Measurements from ENCODE around the gene PMEL.
A peak's percentile ranks its signal among the peaks of the same experiment; 100 is the strongest.
"Not testable (repeated sequence)": the region's sequence is repeated elsewhere in the genome, so short reads cannot be mapped to it uniquely, and the experiment has no call there.

Gene PMEL

GRCh38 chr12:55996201-55996714, 30.4 kb upstream of the PMEL start:
- peak overlapping the region; percentile 99 for H3K4me3 Mint-ChIP-seq
- peak; percentile 23 for DNase-seq

DNA sequence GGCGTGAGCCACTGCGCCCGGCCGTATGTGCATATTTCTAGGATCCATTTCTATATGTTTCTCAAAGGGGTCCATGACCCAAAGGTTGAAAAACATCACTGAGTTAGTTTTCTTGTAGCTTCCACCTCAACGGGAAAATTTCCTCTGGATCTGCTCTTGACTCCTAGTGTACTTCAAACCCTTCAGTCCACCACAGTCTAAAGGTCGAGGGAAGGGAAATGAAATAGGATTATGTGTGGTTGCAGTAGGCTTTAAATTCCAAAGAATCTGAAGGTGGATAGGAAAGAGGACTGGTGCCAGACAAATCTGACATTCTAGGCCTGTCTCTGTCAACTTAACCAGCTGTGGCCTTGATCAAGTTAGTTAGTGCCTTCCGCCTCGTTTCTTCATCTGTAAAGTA, 29.5 kb upstream of the PMEL start:
- H3K4me3 Mint-ChIP-seq: no peak overlapping the region
- H3K27ac Mint-ChIP-seq: no peak overlapping the region

More at GRCh38 chr12:55996201-55996714, 30.4 kb upstream of the PMEL start:
- Mint-ChIP-seq H3K27ac (peak overlapping the region; percentile 71), H3K4me1 (peaks cover 12 to 19% of the 10 kb centered on the region in 2 donors), H3K36me3 (peaks cover 25 to 38% of the 10 kb centered on the region in 2 donors), H3K27me3 (peaks cover 0 to 6% of the 10 kb centered on the region in 2 donors), H3K9me3 (no peaks in the 10 kb centered on the region)
- ATAC-seq (replicated peaks): peak; percentile 20 to 29

GRCh38 chr12:55993230-55993853, 27.5 kb upstream of the PMEL start:
- Mint-ChIP-seq H3K4me1 (peaks cover 12 to 19% of the 10 kb centered on the region in 2 donors), H3K9me3 (no peaks in the 10 kb centered on the region), H3K27me3 (peaks cover 0 to 6% of the 10 kb centered on the region in 2 donors), H3K27ac (peak overlapping the region; percentile 25), H3K4me3 (no peak overlapping the region), H3K36me3 (peaks cover 37 to 53% of the 10 kb centered on the region in 2 donors)
- no peak for DNase-seq
- ATAC-seq (replicated peaks): no peak

More for the DNA sequence above, 29.5 kb upstream of the PMEL start:
- H3K27me3 Mint-ChIP-seq: peaks cover 0 to 6% of the 10 kb centered on the region in 2 donors
- ATAC-seq (replicated peaks) (no peak), DNase-seq (no peak)
- no peaks in the 10 kb centered on the region for H3K9me3 Mint-ChIP-seq
- H3K4me1 Mint-ChIP-seq: peaks cover 12 to 19% of the 10 kb centered on the region in 2 donors
- H3K36me3 Mint-ChIP-seq: peaks cover 33 to 47% of the 10 kb centered on the region in 2 donors

GRCh38 chr12:55991110-55991509, 25.3 kb upstream of the PMEL start:
- no peak overlapping the region for H3K27ac Mint-ChIP-seq
- H3K36me3 Mint-ChIP-seq: peaks cover 40 to 54% of the 10 kb centered on the region in 2 donors

GRCh38 chr12:55985976-55986375, 20.1 kb upstream of the PMEL start:
- H3K27ac Mint-ChIP-seq; DNase-seq; H3K27me3 Mint-ChIP-seq; ATAC-seq (replicated peaks); H3K4me3 Mint-ChIP-seq; H3K9me3 Mint-ChIP-seq: not testable (repeated sequence)
- peaks cover 31 to 46% of the 10 kb centered on the region in 2 donors for H3K36me3 Mint-ChIP-seq
- H3K4me1 Mint-ChIP-seq: peaks cover 18 to 25% of the 10 kb centered on the region in 2 donors

More at GRCh38 chr12:55991110-55991509, 25.3 kb upstream of the PMEL start:
- peaks cover 2 to 4% of the 10 kb centered on the region in 2 donors for H3K4me1 Mint-ChIP-seq
- H3K9me3 Mint-ChIP-seq: no peaks in the 10 kb centered on the region
- H3K27me3 Mint-ChIP-seq: no peaks in the 10 kb centered on the region
- ATAC-seq (replicated peaks): no peak
- H3K4me3 Mint-ChIP-seq: no peak overlapping the region
- no peak for DNase-seq

- DNase-seq (no peak), ATAC-seq (replicated peaks) (no peak)
- Mint-ChIP-seq H3K9me3 (no peaks in the 10 kb centered on the region), H3K36me3 (peaks cover 31 to 45% of the 10 kb centered on the region in 2 donors), H3K4me1 (peaks cover 18 to 31% of the 10 kb centered on the region in 2 donors), H3K27ac (no peak overlapping the region), H3K27me3 (no peaks in the 10 kb centered on the region), H3K4me3 (no peak overlapping the region)
Observed at GRCh38 chr12:55985341-55985740, 19.5 kb upstream of the PMEL start.

DNA sequence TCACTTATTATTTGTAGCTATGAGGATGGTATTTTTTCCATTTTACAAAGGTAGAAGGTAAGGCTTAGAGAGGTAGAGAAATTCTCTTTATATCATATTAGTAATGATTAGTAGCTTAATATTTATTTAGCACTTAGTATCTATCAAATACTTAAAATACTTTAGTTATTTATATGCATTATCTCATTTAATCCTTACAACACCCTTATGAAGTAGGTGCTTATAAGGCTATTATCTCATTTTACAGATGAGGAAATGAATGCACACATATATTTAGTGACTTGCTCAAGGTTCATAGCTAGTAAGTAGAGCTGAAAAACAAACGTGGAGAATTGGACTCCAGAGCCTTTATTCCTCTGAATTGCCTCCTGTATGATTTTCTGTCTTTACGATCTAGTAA, 19.0 kb upstream of the PMEL start:
- no peak for DNase-seq
- Mint-ChIP-seq H3K27me3 (no peaks in the 10 kb centered on the region), H3K9me3 (no peaks in the 10 kb centered on the region), H3K27ac (no peak overlapping the region), H3K36me3 (peaks cover 31 to 47% of the 10 kb centered on the region in 2 donors), H3K4me1 (peaks cover 20 to 36% of the 10 kb centered on the region in 2 donors), H3K4me3 (no peak overlapping the region)
- no peak for ATAC-seq (replicated peaks)

- ATAC-seq (replicated peaks) (peak; percentile 69 to 72), DNase-seq (no peak)
- Mint-ChIP-seq H3K27ac (peak overlapping the region; percentile 86), H3K4me3 (no peak overlapping the region), H3K4me1 (peaks cover 23 to 38% of the 10 kb centered on the region in 2 donors), H3K9me3 (no peaks in the 10 kb centered on the region), H3K27me3 (no peaks in the 10 kb centered on the region), H3K36me3 (peaks cover 28 to 44% of the 10 kb centered on the region in 2 donors)
Observed at GRCh38 chr12:55983232-55983842, 17.5 kb upstream of the PMEL start.

DNA sequence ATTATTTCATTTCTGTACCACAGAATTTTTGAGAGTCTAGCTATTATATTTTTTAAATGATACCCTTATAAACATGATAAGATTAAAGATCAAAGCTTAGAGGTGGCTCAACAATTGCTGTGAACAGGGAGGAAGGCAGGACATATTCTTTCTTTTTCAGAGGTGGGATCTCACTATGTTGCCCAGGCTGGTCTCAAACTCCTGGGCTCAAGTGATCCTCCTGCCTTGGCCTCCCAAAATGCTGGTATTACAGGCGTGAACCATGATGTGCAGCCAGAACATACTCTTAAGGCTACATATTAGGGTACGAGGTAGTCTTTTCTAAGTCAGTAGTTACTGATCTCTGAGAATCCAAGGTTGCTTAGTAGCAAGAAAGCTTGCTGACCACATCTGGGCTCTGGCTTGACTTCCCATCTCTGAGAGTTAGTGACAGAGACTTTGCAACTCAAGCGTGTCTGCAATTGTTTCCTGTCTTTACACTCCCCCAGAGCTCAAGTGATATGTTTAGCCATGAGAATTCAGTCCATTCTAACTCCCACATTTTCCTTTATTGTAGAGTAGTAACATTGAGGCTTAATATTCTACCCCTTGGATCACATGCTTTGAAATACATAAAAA, 16.6 kb upstream of the PMEL start:
- H3K36me3 Mint-ChIP-seq: peaks cover 28 to 51% of the 10 kb centered on the region in 2 donors
- DNase-seq: no peak
- no peaks in the 10 kb centered on the region for H3K9me3 Mint-ChIP-seq

DNA sequence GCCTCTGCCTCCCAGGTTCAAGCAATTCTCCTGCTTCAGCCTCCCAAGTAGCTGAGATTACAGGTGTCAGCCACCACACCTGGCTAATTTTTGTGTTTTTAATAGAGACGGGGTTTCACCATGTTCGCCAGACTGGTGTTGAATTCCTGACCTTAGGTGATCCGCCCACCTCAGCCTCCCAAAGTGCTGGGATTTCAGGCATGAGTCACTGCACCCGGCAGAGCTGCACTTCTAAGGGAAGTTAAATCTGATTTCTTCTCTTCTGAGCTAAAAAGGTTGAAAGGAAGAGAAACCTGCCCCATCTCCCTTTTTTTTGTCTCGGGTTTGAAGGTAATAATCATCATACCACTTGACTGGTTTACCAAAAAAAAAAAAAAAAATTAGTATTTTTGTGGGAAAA, 16.0 kb upstream of the PMEL start:
- H3K4me1 Mint-ChIP-seq: peaks cover 26 to 50% of the 10 kb centered on the region in 2 donors
- peaks cover 28 to 51% of the 10 kb centered on the region in 2 donors for H3K36me3 Mint-ChIP-seq
- DNase-seq; H3K27ac Mint-ChIP-seq; H3K27me3 Mint-ChIP-seq; H3K9me3 Mint-ChIP-seq; ATAC-seq (replicated peaks); H3K4me3 Mint-ChIP-seq: not testable (repeated sequence)

More for the DNA sequence above, 16.6 kb upstream of the PMEL start:
- ATAC-seq (replicated peaks): peak; percentile 79 to 91
- Mint-ChIP-seq H3K27ac (peak overlapping the region; percentile 66), H3K27me3 (no peaks in the 10 kb centered on the region), H3K4me3 (no peak overlapping the region), H3K4me1 (peaks cover 26 to 45% of the 10 kb centered on the region in 2 donors)

DNA sequence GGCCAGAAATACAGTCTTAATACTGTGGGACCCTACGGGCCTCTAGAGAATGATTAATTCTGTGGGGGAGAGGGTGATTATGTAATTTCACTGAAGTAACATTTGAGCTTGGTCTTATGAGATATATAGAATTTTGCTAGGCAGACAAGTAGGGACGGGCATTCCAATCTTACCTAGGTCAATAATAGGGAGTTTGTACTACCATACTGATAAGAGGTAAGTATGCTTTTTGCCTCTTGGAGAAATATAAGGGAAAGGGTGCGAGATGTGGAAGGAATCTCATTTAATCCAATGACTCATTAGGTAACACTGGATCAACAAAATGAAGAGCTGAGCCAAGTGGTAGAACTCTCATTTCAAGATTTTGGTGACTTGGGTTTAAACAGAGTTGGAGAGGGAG, 13.2 kb upstream of the PMEL start:
- DNase-seq (no peak), ATAC-seq (replicated peaks) (no peak)
- Mint-ChIP-seq H3K4me1 (peaks cover 28 to 56% of the 10 kb centered on the region in 2 donors), H3K4me3 (no peak overlapping the region), H3K27ac (no peak overlapping the region), H3K36me3 (peaks cover 28 to 45% of the 10 kb centered on the region in 2 donors), H3K27me3 (no peaks in the 10 kb centered on the region), H3K9me3 (no peaks in the 10 kb centered on the region)

- no peak overlapping the region for H3K4me3 Mint-ChIP-seq
- peaks cover 23 to 50% of the 10 kb centered on the region in 2 donors for H3K4me1 Mint-ChIP-seq
- DNase-seq (no peak), ATAC-seq (replicated peaks) (no peak)
- H3K36me3 Mint-ChIP-seq: peaks cover 25 to 39% of the 10 kb centered on the region in 2 donors
- H3K27ac Mint-ChIP-seq: no peak overlapping the region
- H3K9me3 Mint-ChIP-seq: no peaks in the 10 kb centered on the region
- H3K27me3 Mint-ChIP-seq: no peaks in the 10 kb centered on the region
Observed at GRCh38 chr12:55978393-55978792, 12.6 kb upstream of the PMEL start.

DNA sequence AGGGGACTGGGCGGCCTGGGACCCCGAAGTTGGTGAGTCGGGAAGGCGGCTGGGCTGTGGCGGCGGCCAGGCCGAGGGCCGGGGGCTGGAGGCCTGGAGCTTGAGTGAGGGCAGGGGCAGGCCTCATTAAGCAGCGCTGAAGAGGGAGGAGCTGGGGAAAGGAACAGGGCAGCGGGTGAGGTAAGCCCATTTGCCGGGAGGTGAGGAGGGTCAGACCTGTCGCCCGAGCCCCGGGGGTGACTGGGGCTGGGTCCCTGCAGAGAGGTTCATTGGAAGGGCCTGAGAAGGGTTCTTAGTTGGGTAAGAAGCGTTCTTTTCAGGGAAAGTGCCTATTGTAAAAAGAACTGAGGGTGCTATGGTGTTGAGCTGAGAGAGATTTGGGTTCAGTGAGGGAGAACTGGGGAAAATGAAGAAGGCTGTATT, 8.5 kb upstream of the PMEL start:
- Mint-ChIP-seq H3K4me3 (no peak overlapping the region), H3K27ac (no peak overlapping the region), H3K4me1 (peaks cover 23 to 31% of the 10 kb centered on the region in 2 donors), H3K9me3 (no peaks in the 10 kb centered on the region), H3K36me3 (peaks cover 16 to 32% of the 10 kb centered on the region in 2 donors), H3K27me3 (no peaks in the 10 kb centered on the region)
- ATAC-seq (replicated peaks) (peak; percentile 36 to 38), DNase-seq (no peak)

DNA sequence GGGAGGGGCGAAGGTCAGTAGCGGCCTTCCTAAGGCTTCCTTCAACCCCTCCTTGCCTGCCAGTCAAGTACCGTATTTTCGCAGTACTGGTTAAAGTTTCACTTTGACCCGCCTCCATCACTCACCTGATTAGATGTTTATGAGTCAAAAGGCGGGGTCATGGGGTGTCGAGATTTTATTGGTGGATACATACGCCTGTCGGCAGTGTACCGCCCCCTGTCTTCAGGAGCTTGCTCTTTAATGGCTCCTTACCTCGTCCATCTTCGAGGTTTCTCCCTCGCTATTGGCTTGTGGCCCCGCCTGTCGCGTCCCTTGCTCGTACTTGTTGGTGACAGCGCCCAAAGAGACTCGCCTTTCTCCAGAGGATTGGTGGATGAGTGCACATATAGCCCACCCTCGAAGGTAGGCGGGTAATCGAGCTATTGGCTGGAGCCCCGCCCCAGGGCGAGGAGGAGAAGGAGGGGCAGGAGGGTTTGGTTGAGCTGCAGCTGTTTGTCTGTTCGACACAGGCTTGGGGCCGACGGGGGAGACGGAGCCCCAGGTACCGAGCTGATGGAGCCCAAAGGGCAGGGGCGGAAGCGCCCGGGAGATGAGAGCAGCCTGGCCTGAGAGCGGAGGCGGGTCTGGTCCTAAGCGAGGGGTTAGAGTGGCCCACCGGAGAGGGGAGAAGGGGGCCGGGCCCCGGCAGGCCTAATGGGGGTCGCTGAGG, 7.9 kb upstream of the PMEL start, which contains the start of gene RAB5B:
Gene RAB5B (plus strand): TSS at position 480 of the 709 bp plus-strand sequence. CDS start 12,883 bp downstream, outside the sequence.
- Mint-ChIP-seq H3K27ac (no peak within 1 kb of the TSS), H3K4me1 (peaks cover 21 to 31% of the 10 kb centered on the region in 2 donors), H3K36me3 (peaks cover 14 to 28% of the 10 kb centered on the region in 2 donors), H3K4me3 (no peak within 1 kb of the TSS), H3K9me3 (no peaks in the 10 kb centered on the region), H3K27me3 (no peaks in the 10 kb centered on the region)
- ATAC-seq (replicated peaks): peak; percentile 90 to 91
- DNase-seq: peak; percentile 99
